Measurements from ENCODE around the gene GALNT10.

GALNT10 gene

GRCh38 chr5:154449786-154450185 is 259.3 kb downstream of the GALNT10 start:
- no peak for FAIRE-seq

GRCh38 chr5:154451957-154452356 is 261.4 kb downstream of the GALNT10 start:
- no peak for FAIRE-seq

DNA sequence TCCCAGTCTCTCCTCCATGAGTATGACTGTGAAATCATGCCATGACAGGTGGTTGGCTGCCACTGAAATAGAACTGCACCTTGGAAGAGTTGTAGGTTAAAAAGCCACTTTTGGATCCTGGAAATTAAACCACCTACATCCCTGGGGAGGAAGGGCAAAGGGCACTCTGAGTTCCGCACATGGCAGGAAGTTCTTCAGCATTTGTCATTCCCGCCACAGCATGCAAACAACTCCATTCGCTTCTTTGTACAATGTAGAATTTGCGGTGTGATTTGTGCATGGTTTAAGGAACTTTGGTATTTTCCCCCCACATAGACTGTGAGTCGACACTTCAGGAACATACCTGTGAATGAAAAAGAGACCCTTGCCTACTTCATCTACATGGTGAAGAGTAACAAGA is 265.1 kb downstream of the GALNT10 start:
- FAIRE-seq, result no peak

DNA sequence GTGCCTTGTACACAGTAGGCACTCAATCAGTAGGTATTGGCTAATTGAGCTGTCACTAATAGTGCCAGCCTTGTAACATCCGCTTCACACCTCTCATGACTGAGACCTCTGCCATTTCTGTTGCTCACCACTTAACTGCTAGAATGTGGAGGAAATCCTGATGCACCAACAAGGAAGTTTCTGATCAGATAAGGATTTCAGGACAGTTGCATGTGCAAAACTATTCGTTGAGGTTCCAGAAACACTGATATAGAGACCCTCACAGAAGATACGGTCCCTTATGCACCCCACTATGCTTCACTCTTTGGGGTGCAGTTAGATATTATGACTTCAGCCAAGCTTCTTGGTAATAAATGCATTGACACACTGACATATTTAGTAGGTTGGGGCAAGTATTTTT is 266.0 kb downstream of the GALNT10 start:
- FAIRE-seq, result no peak

- FAIRE-seq, result no peak
These were observed 268.5 kb downstream of the GALNT10 start for GRCh38 chr5:154459015-154459414.

GRCh38 chr5:154460172-154460571 is 269.6 kb downstream of the GALNT10 start:
- FAIRE-seq, result no peak

GRCh38 chr5:154461531-154461930 is 271.0 kb downstream of the GALNT10 start:
- FAIRE-seq, result no peak

DNA sequence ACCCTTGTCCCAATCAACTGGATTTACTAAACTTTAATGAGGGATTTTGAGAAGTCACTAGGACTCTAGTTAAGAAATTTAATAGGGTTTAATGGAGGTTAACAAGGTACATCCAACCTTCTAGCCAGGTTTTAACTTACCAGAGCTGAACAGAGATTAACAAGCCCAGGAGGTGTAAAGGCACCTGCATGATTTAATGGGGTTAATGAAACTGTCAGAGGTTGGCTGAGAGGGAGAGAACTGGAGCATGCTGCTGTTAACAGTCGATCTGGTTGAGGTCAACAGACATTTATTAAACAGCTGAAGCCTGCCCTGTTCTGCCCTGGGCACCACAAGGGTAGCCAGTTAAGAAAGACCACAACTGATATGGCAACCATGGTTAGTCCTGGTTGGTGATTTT is 273.9 kb downstream of the GALNT10 start:
- FAIRE-seq, result no peak

- FAIRE-seq, result no peak
These were observed 274.6 kb downstream of the GALNT10 start for GRCh38 chr5:154465169-154465568.

DNA sequence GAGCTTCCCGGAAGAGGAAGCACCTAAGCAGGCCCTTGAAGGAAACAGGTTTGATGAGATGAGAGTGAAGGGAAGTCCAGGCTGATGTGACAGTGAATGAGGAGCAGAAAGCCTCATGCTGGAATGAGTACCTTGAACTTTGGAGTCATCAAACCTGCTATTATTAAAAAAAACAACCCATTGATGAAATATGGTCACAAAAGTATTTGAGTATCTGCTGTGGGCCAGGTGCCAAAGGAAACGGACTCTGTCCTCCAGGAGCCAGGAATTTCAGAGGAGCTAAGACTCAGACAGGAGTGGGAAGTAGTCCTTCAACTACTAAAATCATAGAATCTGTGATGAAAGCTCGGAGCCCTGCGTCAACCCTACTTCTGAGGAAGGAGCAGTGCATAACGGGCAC is 275.6 kb downstream of the GALNT10 start:
- FAIRE-seq, result no peak

- FAIRE-seq, result no peak
These were observed 276.1 kb downstream of the GALNT10 start for GRCh38 chr5:154466671-154467070.

DNA sequence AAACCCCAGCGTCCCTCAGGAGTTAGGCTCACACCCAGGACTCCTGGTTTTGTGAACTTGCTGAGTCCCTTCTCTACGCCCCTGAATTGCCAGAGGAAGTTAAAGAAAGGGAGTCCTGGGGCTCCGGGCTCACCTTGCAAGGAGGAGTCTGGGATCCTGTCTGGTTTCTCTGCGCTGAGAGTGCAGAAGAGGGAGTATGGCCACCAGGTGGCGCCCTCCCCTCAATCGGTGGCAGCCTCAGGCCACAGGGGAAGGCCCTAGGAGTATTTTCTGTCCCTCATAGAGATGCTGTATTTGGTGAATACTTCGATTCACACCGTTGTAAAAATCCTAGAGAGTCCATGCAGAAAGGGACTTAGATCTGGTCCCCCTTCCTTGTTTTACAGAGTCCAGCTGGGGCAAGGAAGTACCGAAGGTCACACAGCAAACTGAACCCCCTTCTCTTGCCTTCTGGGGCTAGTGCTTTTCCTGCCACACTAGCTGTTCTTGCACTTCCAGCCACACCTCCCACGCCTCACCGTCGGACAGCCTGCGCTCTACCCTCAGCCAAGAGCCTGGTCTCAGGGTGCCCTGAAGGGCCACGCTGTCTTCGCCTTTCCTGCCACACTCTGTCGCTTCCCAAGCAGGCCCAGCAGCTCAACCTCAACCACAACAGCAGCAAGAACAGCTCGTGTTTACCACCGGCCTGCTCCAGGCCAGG is 277.3 kb downstream of the GALNT10 start:
- no peak for FAIRE-seq

- no peak for FAIRE-seq
These were observed 279.6 kb downstream of the GALNT10 start for GRCh38 chr5:154470137-154470536.

Measured in A204.1 (cell line).